BJ (cell line): ENCODE data around the gene DCLK1. TPM values are rescaled to one million over a fixed set of nuclear protein-coding genes. Genes with fewer than 3 reads are reported as not detected.

ENCODE experiments used
- CTCF ChIA-PET: fragments of 350-600 bp; formaldehyde crosslinking; extraction: SDS; loops from one replicate; lab custom pipeline; 2021; ENCODE audit warnings: antibody characterized with exemption, inconsistent platforms; lab: Yijun Ruan, JAX
- POLR2A ChIA-PET: fragments of 300-600 bp; sonication (Branson Sonifier 250); formaldehyde crosslinking; extraction: SDS; loops from one replicate; lab custom pipeline; 2021; ENCODE audit warnings: antibody characterized with exemption; lab: Charles Lee
- DNase-seq: peaks from one replicate; pipeline ENCODE4 v3.0.0-alpha.2; 2011; ENCODE audit warnings: low read depth
- H3K27me3 ChIP-seq: 2 replicates; pipeline ENCODE4 v1.6.0; 2011; ENCODE audit warnings: low read length; ENCODE audit not compliant: control insufficient read depth, insufficient read depth
- H3K36me3 ChIP-seq: 2 replicates; pipeline ENCODE4 v1.5.1; 2011; ENCODE audit warnings: low read length; ENCODE audit not compliant: control insufficient read depth, insufficient read depth
- H3K4me3 ChIP-seq: 2 replicates; pipeline ENCODE4 v1.5.1; 2011; ENCODE audit warnings: low read depth, mild to moderate bottlenecking, control low read depth, low read length
- polyA plus RNA-seq: library from polyadenylated mRNA; depleted of rRNA; stranded (reverse); fragments of >200 nt; gene quantifications from 2 replicates; pipeline ENCODE4 v1.2.3, GENCODE V29; 2011; rRNA removed
- TF ChIP-seq, protein P1 (sequence below): IDR thresholded peaks from 2 replicates; pipeline ENCODE4 v1.5.1; 2011; ENCODE audit warnings: low read depth, mild to moderate bottlenecking, control low read depth, inconsistent platforms, low read length, moderate library complexity; ENCODE audit not compliant: insufficient read depth

The DCLK1 gene
- polyA plus RNA-seq, 1 experiment = 1.1 TPM

DNA sequence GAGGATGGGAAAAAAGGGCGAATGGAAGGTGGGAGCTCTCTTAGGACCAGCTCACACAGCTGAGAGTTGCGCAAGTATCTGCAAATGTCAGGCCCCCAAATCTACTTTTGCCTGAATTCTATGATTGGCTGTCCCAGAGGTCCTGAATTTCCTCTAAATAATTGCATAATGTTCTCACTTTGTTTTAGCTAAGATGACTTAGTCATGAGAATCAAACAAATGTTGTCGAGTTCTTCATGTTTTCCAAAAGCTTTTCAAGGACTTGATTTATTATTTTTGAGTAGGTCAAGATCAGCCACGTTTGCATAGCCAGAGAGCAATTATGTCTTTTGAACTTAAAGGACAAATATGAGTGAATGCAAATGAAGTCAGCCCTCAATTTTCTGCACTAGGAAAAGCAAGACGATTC is 408.1 kb downstream of the DCLK1 start:
- Histone ChIP-seq H3K4me3 (no peak overlapping the region), H3K27me3 (no peaks in the 10 kb centered on the region), H3K36me3 (no peaks in the 10 kb centered on the region)
- ChIA-PET POLR2A (interaction anchor here (0.7 to 1.7 kb wide), 4 partner anchors 9 to 544 kb away, joined by 3 to 14 read pairs (median 6); partner anchors contain the start of gene MAB21L1), CTCF (interaction anchor here (0.9 to 5.2 kb wide), 17 partner anchors 9 to 249 kb away, joined by 3 to 48 read pairs (median 5); no protein-coding TSS in a partner anchor)
- no peak for DNase-seq
- TF ChIP-seq, protein P1, sequence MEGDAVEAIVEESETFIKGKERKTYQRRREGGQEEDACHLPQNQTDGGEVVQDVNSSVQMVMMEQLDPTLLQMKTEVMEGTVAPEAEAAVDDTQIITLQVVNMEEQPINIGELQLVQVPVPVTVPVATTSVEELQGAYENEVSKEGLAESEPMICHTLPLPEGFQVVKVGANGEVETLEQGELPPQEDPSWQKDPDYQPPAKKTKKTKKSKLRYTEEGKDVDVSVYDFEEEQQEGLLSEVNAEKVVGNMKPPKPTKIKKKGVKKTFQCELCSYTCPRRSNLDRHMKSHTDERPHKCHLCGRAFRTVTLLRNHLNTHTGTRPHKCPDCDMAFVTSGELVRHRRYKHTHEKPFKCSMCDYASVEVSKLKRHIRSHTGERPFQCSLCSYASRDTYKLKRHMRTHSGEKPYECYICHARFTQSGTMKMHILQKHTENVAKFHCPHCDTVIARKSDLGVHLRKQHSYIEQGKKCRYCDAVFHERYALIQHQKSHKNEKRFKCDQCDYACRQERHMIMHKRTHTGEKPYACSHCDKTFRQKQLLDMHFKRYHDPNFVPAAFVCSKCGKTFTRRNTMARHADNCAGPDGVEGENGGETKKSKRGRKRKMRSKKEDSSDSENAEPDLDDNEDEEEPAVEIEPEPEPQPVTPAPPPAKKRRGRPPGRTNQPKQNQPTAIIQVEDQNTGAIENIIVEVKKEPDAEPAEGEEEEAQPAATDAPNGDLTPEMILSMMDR = no peak

DNA sequence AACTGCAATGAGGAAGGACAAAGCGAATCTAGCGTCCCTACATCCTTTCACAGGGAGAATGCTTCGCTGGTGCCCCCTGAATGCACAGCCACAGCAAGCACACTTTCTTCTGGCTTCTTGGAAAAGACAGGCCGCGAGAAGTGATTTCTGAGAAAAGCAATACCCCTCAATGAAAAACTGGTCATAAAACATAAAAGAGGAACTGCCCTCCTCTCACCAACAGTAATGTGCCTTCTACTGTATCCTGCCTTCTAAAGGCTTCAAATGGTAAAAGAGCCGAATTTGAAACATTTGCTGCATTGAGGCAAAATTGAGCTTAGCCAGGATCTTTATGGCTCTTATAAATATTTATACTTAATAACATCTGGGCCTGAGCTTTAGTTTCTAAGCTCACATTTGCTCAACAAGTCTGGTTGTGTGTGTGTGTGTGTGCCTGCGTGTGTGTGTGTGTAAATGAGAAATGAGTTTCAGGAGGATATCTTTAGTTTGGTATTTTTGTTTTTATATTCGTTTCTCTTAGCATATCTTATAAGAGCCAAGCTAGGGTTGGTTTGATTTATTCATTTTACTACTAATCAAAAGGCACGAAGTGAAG is 408.6 kb downstream of the DCLK1 start:
- H3K27me3 ChIP-seq = no peaks in the 10 kb centered on the region
- DNase-seq = no peak

DNA sequence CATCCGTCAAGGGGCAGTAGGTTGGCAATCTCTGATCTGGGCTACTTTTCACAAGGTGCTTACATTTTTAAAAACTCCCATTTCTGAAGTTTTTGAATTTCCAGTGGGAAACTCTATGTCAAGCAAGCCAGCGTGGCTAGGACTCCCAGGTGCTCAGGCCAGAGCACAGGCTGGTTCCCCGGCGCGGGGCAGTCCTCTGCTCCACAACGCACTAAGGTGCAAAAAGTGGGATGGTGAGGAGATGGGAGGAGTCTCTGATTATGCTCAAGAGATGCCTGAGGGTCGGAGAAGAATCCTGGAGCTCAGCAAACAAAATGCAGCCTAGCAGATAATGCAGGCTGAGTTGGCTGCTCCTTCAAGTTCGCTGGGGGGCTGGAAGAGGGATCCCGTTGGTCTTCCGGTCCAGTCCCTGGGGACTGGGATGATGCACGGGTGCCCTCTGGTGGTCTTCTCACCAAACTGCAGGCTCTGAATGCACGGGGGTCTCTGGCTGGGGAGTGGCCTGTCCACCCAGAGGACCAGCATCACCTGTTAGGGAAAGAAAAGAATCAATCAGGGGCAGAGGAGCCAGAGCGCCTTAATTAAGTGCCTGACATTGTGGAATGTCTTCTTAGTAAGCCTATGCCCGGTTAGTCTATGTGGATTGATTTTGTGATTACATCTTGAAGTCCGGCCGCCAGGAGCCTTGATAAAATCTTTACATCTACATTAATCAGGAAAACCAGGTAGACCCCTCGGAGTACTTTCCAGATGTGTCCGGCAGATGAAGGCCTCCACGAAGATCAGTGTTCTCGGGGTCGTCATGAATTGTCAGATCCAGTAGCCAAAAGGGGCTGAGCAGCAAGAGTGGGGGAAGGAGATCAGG is 410.3 kb downstream of the DCLK1 start:
- 0 out of 2 replicates have a peak overlapping the region, but pooled peaks have one; percentile 6 for H3K4me3 ChIP-seq
- DNase-seq = no peak
- ChIA-PET POLR2A (interaction anchor here (0.5 to 1.3 kb wide), 2 partner anchors 21 to 245 kb away, joined by 3 read pairs; partner anchors contain the start of gene MAB21L1), CTCF (interaction anchor here (0.6 to 5.2 kb wide), 20 partner anchors 8 to 1532 kb away, joined by 3 to 48 read pairs (median 4); no protein-coding TSS in a partner anchor)
- TF ChIP-seq, protein P1 = peak; percentile 98
- no peaks in the 10 kb centered on the region for H3K27me3 ChIP-seq
- H3K36me3 ChIP-seq = no peaks in the 10 kb centered on the region

More for the DNA sequence above, 408.6 kb downstream of the DCLK1 start:
- CTCF ChIA-PET = interaction anchor here (0.6 to 5.2 kb wide), 20 partner anchors 9 to 249 kb away, joined by 3 to 48 read pairs (median 5); no protein-coding TSS in a partner anchor
- POLR2A ChIA-PET = interaction anchor here (1.1 to 1.7 kb wide), 3 partner anchors 9 to 543 kb away, joined by 3 to 14 read pairs (median 8); partner anchors contain the start of gene MAB21L1
- TF ChIP-seq, protein P1 = no peak
- Histone ChIP-seq H3K36me3 (no peaks in the 10 kb centered on the region), H3K4me3 (no peak overlapping the region)

DNA sequence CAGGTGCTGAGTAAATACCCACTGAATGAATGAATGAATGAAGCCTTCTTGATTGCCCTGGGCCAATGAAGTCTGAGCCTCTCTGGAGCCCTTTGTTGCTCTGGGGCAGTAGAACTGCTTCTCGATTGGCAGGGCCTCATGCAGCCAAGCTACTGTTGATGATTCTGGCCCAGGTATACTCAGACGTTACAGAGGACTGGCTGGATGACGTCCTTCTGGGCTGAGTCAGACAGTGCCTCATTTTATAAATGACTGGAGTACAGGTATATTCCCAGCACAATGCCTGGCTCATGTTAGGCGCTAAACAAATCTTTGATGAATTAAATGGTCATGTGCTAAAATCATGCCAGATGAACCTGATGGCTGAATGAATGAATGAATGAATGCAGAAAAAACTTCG is 410.9 kb downstream of the DCLK1 start:
- DNase-seq = no peak
- TF ChIP-seq, protein P1 = no peak
- no peaks in the 10 kb centered on the region for H3K36me3 ChIP-seq
- CTCF ChIA-PET = interaction anchor here (0.6 to 5.2 kb wide), 16 partner anchors 8 to 1532 kb away, joined by 3 to 35 read pairs (median 4); no protein-coding TSS in a partner anchor
- no peak overlapping the region for H3K4me3 ChIP-seq
- H3K27me3 ChIP-seq = no peaks in the 10 kb centered on the region
- POLR2A ChIA-PET = interaction anchor here (0.5 to 1.3 kb wide), 2 partner anchors 20 to 244 kb away, joined by 3 read pairs; partner anchors contain the start of gene MAB21L1

Other genes with a start within 250 kb of the DCLK1 start
- 0.05 TPM in 1 of 2 replicates, not detected in the other for gene SOHLH2, start 83.2 kb upstream of the DCLK1 start, polyA plus RNA-seq
- gene CCDC169, start 166.4 kb upstream of the DCLK1 start, polyA plus RNA-seq = 0.28 and 0.93 TPM in 2 replicates
- gene SPART, start 215.0 kb upstream of the DCLK1 start, polyA plus RNA-seq = 32.7 and 58.4 TPM in 2 replicates